Stimulated activated CD8-positive, alpha-beta memory T cell treated with anti-CD3 and anti-CD28 coated beads, Interleukin-2, amount 100 ng/mL, for 48 hours (primary cell): Measurements from ENCODE around the gene HECTD4.
"Not testable (repeated sequence)": the region's sequence is repeated elsewhere in the genome, so short reads cannot be mapped to it uniquely, and the experiment has no call there.

Experiments used
- DNase-seq, 2 donors: peaks; one replicate each; pipeline ENCODE4 v3.0.0-alpha.2; 2020; ENCODE audit warnings: low read depth in 2 of 2

Gene HECTD4

DNA sequence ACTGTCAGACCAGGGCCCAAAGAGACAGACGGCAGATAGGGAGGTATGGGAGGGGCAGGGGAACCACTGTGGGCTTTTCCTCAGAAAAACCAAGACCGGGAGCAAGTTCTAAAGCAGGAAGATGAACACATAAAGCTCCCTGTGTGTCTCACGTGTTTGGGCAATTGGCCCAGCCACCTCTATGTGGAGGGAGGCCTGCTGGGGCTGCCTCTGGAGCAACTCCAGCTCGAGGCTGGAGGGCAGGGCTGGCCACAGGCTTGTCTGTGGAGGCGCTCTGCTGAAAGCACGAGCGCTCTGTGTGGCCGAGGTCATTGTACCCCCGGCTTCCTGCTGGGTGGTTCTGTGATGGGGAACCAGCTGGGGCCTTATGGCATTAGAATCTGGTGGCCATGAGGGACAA, 220.5 kb downstream of the HECTD4 start:
- no peak for DNase-seq

DNA sequence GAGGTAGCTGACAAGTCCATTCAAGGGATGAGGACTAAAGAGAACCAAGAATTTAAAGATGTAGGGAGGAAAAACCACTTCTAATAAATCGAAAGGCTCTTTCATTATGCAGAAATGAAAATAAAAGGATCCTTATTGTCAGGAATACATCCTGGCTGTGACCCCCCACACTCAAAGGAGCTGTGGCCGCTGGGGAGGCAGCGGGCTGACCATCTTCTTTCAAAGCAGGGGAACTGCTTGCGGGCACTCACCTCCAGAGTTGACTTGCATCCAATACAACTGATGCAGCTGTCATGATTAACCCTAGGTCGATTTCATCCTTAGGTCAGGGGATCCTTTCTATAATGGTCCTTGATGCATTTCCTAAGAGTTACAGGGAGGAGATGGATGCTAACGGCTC, 221.6 kb downstream of the HECTD4 start:
- DNase-seq: no peak

DNA sequence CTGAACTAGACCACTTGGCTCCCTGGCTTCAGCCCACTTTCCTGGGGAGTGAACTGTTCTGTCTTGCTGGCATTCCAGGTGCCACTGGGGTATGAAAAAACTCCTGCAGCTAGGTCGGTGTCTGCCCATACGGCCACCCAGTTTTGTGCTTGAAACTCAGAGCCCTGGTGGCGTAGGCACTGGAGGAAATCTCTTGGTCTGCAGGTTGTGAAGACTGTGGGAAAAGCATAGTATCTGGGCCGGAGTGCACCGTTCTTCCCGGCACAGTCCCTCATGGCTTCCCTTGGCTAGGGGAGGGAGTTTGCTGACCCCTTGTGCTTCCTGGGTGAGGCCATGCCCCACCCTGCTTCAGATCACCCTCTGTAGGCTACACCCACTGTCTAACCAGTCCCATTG, 223.1 kb downstream of the HECTD4 start:
- DNase-seq: no peak

DNA sequence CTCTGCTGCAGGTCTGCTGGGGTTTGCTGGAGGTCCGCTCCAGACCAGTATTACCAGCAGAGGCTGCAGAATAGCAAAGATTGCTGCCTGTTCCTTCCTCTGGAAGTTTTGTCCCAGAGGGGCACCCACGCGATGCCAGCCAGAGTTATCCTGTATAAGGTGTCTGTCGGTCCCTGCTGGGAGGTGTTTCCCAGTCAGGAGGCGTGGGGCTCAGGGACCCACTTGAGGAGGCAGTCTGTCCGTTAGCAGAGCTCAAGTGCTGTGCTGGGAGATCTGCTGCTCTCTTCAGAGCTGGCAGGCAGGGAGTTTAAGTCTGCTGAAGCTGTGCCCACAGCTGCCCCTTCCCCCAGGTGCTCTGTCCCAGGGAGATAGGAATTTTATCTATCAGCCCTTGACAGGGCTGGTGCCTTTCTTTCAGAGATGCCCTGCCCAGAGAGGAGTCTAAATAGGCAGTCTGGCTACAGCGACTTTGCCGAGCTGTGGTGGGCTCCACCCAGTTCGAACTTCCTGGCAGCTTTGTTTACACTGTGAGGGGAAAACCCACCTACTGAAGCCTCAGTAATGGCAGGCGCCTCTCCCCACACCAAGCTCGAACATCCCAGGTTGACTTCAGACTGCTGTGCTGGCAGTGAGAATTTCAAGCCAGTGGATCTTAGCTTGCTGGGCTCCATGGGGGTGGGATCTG, 223.6 kb downstream of the HECTD4 start:
- not testable (repeated sequence) for DNase-seq

DNA sequence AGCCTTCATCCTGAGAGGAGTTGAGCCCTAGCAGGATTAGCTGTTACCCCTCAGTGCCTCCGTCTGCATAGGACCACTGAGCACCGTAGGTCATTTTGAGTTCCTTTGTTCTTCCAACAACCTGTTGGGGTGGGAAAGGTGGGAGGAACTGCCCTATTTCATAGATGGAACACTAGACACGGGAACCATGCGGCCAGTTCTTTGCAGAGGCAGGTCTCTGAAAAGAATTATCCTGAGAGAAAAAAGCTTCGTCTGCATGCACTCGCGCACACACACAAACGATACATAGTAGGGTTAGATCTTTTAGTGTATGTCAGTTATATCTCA, 228.4 kb downstream of the HECTD4 start:
- no peak for DNase-seq

DNA sequence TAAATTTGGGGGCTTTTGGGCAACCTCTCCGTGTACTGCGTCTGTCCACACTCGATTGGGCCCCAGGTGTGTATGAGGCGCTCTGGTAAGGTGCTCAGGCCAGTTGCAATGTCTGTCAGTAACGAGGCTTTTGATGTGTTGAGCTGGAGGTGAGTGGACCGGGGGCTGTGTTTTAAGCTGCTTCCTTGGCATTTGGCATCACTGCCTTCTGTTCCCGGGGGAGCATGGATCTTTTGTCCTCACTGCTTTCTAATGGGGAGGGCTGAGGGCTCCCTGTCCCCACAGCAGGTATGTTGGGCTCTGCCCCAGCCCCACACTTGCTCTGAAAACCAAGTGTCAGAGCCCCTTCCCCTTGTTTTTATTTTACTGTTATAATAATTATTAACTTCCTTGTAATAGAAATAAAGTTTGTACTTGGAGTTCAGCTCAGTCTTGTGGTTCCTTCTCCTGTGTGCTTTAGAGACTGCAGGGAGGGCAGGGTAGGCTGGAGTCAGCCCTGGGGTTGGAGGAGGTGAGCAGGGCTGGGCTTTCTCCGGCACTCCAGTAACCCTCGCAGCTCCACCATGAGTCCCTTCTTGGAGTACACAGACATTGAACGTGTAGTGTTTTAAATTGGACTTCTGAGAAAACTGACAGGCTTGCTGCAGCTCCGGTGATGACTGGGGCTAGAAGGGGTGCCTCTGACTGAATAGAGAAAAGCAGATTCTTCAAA, 228.9 kb downstream of the HECTD4 start:
- DNase-seq: no peak

DNA sequence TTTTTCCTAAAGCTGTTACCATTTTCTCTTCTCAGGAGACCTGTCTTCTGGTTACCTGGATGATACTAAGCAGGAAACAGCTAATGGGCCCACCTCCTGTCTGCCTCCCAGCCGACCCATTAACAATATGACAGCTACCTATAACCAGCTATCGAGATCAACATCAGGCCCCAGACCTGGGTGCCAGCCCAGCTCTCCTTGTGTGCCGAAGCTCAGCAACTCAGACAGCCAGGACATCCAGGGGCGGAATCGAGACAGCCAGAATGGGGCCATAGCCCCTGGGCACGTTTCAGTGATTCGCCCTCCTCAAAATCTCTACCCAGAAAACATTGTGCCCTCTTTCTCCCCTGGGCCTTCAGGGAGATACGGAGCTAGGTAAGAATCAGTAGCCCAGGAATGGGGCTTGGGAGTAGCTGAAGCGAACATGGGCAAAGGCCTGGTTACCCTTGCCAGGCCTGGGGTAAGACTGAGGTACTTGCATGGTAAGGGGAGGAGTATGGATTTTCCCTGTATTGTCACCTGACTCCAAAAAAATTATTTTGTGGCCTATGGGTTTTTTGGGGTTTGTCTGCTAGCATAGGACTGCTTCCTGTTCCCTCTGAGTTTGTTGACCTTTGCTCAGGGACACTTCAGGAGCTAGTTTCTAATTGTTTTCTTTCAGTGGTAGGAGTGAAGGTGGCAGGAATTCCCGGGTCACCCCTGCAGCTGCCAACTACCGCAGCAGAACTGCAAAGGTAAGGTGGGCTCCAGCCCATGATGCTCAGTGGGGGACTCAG, 230.3 kb downstream of the HECTD4 start:
- no peak for DNase-seq

DNA sequence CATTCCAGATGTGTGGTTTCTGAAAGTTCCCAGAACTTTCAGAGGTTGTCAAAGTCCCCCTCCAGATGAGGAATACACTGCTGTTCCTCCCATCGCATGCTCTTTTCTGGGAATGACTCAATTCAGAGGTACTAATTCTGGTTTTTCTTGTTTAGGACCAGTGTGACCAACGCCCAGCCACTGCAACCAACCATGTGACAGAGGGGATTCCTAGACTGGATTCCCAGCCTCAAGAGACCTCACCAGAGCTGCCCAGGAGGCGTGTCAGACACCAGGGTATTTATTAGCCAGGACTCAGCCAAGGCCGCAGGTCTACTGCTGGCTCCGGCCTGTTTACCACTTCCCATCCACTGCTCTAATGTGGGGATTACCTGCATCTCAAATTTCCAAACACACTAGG, 232.6 kb downstream of the HECTD4 start:
- no peak for DNase-seq

DNA sequence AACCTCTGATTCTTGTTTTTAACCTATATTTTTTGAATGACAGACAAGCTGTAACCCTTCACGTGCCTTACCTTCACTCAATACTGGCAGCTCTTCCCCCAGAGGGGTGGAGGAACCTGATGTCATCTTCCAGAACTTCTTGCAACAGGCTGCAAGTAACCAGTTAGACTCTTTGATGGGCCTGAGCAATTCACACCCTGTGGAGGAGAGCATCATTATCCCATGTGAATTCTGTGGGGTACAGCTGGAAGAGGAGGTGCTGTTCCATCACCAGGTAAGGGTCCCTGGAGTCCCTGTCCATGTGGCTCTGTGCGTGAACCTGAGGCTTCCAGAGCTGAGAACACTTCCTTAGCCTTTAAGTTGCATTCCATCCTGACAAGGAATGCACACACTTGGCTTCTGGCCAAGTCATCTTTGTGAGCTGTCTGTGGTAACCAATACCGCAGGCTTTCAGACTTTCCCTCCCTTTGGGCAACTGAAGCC, 234.2 kb downstream of the HECTD4 start:
- DNase-seq: no peak

DNA sequence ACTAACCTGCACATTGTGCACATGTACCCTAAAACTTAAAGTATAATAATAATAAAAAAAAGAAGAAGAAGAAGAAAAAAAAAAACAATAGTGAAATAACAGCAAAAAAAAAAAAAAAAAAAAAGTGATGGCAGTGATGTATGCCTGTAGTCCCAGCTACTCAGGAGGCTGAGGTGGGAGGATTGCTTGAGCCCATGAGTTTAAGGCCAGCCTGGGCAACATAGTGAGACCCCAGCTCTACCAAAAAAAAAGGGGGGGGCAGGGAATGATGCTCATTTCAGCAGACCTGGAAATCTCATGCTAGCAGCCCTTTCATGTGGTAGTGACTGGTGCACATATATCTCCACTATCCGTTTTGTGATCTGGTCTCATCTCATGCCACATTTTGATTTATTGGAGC, 236.1 kb downstream of the HECTD4 start:
- DNase-seq: no peak

DNA sequence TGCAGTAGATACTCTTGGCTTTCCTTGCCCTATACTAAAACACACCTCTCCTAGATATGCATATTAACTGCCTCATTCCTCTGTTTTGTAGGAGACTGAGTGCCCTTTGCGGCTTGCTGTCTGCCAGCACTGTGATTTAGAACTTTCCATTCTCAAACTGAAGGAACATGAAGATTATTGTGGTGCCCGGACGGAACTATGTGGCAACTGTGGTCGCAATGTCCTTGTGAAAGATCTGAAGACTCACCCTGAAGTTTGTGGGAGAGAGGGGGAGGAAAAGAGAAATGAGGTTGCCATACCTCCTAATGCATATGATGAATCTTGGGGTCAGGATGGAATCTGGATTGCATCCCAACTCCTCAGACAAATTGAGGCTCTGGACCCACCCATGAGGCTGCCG, 241.5 kb downstream of the HECTD4 start:
- DNase-seq: no peak

DNA sequence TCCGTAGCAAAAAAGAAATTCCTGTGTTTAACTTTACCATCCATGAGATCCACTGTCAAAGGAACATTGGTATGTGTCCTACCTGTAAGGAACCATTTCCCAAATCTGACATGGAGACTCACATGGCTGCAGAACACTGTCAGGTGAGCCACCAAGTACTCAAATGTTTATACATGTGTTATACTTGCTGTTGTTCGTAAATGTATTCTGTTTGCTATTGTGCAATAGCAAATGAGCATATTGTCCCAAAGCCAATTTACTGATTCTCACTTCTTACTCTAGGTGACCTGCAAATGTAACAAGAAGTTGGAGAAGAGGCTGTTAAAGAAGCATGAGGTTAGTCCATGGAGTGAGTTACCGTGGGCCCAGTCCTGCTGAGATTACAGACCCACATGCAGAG, 247.5 kb downstream of the HECTD4 start:
- DNase-seq: no peak

DNA sequence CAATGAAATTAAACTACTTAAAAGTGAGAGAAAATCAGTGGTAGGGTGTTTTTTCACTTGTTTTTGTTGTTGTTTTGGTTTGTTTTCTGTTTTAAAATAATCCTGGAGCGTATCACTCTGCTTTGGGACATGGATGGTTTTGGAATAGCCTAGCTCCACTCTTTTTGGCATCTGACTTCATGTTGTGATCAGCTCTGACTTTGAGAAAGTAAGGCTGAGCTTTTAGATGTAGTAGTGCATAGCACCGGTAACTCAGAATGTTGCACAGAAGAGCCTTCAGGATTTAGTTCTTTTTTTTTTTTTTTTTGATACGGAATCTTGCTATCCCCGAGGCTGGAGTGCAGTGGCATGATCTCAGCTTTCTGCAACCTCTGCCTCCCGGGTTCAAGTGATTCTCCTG, 248.8 kb downstream of the HECTD4 start:
- no peak for DNase-seq

DNA sequence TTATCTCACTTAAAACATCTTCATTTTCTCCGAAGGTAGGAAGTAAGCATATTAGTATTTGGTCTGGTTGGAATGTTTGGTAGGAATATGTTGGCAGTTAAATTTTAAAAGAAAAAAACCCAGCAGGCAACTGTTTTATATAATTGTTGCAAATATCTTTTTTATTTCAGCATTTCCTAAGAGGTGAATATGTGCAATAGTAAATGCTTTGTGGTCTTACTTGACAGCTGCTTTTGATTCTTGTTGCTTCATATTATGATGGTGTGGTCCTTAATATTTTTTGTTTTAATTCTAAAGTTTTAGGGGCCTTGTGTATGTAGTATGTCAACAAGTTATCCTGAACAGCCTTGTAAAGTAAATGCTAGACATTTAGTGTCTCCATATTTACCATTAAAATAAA, 250.5 kb downstream of the HECTD4 start:
- DNase-seq: no peak

DNA sequence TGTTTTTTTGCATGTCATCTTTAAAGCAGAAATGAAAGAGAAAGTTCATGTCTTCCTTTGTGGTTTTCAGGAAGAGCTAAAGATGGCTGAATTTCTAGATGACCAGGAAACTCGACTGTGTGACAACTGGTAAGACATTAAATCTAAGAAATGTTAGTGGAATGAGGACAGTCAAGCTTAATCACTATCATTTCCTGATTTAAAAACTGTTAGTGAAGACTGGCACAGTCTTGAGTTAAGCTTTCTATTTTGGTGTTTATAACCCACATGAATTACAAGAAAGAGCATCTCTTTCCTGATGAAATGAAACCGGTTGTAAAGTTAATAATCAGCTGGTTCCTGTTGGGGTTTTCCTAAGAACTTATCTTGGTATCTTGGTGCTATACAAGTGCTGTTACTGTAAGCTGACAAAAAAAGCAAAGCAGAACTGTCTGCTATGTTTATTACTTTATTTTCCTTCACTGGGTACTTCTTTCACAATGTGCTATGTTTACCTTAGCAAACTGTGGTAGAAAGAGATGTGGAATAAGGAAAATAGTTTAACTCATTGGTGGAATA, 251.7 kb downstream of the HECTD4 start:
- no peak for DNase-seq

DNA sequence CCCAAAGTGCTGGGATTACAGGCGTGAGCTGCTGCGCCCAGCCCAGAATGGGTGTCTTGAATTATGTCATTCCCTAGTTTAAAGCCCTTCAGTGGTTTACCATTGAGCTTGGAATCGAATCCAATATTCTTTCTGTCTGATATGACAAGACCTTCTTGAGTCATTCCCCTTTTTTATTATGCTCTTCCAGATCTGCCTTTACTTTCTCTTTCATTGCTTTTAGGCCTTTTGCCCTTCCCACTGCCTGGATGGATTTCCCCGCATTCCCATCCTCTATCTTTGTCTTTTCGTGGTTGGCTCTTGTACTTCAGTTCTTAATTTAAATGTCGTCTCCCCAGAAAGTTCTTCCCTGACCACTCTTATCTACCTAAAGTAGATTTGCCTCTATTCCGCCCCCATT, 255.3 kb downstream of the HECTD4 start:
- no peak for DNase-seq

DNA sequence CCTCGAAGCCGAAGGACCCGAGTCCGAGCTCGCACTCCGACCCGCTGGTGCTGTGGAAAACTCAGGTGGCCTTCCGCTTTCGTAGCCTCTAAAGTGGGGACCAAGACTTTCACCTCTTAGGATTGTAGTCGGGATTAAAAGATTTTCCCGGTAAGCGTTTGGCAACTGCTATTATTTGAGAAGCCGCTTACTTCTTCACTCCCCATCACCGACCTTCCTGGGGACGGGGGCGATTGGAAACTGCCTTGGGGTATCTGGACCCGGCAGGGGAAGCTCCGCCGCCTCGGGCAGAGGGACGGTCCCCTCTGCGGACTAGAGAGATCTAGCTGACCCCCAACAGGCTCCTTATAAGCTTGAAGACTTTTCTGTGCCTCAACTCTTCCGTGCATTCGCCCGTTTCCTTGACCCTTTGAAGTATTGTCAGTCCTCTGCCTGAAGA, 256.2 kb downstream of the HECTD4 start:
- DNase-seq: no peak

DNA sequence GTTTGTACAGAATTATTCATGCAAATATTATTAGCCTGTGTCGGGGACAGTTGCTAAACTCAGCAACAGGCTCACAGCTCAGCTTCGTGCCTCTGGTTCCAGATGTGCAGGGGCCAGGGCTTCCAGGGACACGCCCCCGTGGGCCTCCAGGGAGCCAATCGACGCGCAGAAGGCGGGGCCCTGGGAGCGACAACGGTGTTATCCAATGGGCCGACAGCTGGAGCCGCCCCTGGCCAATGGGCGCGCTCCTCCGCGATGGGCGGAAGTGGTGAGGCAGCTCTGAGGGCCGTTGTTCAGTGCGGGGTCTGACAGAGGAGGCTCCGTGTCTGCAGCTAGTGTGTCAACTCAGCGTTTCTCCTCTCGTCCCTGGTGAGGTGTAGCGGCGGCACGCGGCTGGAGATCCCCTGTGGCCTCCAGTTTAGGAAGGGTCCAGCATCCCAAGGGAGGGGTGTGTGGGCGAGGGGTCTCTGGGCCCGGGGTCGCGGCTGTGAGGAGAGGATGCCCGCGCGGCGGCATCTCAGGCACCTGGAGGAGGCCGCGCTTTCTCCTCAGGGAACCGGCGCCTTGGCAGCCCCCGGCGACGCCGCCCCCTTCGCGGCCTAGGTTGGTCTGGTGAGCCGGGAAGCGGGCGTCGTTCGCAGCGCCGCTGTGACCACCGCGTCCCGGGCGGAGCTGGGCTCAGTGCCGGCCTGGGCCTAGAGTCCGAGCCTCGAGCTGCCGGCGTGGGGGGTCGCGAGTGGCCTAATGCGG, 256.8 kb downstream of the HECTD4 start, which contains the start of gene TRAFD1:
TSS of gene TRAFD1 (plus strand) at position 311 of the 750 bp plus-strand sequence. CDS start 4,963 bp downstream, outside the sequence.
- peak; percentile 97 to 98 for DNase-seq

DNA sequence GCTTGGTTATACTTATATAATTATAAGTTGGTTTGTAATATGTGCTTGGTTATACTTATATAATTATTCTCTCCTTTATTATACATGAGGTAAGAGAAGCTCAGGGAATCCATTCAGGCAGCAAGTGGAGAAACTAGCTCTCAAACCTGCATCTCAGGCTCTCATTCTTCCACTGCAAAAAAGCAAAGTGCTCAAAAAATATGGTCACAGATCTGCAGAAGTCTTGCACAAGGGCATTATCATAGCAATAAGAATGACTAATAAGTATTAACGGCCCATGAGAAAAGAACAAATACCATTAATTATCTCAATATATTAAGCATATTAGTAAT, 257.3 kb downstream of the HECTD4 start:
- no peak for DNase-seq

DNA sequence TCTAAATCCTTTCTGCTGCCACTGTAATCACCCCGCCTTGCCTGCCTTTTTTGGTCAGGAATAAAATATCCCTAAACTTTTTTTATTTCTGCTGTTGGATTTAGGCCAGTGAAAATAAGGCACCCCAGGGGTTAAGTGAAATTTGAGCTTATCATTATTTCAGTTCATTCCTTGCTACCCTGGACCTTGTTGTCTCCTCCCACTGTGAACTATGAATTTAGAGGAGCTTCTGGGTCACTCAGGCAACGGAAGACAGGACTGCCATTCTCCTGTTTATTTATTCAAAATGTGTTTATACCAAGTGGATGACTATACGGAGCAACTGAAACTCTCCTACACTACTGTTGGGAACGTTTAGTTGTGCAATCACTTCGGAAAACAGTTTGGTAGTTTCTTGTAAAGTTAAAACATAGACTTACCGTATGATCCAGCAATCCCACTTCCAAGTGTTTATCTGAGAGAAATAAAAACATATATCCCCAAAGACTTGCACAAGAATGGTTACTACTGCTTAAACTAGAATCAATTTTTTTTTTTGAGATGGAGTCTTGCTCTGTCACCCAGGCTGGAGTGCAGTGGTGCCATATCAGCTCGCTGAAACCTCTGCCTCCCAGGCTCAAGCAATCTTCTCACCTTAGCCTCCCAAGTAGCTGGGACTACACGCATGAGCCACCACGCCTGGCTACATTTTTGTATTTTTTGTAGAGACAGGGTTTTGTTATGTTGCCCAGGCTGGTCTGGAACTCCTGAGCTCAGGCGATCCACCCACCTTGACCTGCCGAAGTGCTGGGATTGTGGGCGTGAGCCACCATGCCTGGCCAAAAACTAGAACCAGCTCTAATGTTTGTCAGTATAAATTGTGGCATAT, 259.2 kb downstream of the HECTD4 start:
- no peak for DNase-seq
